IMR-90 (cell line): ENCODE measurements around the gene TRIM46. TPM values are rescaled to one million over a fixed set of nuclear protein-coding genes. Genes with fewer than 3 reads are reported as not detected.

Experiments
- ATAC-seq: fragments of 200-7000 bp; cut with Tn5 transposase; 2 replicates; pipeline ENCODE4 v1.9.1; 2020; ENCODE audit warnings: low read depth, mild to moderate bottlenecking, moderate library complexity
- BruUV-seq: library from RNA; stranded (reverse); fragments of 400-500 nt; replicated peaks from 2 replicates; lab custom pipeline; 2021; lab: Mats Ljungman, UMichigan
- CTCF ChIA-PET: fragments of 300-600 bp; formaldehyde crosslinking; extraction: SDS; loops from one replicate; lab custom pipeline; 2021; ENCODE audit warnings: antibody characterized with exemption; lab: Yijun Ruan, JAX
- POLR2A ChIA-PET: fragments of 300-600 bp; sonication (Branson Sonifier 250); formaldehyde crosslinking; loops from one replicate; lab custom pipeline; 2022; ENCODE audit warnings: antibody characterized with exemption; ENCODE audit not compliant: unreplicated experiment; lab: Charles Lee
- DNase-seq: peaks from one replicate; pipeline ENCODE4 v3.0.0; 2013
- H2AFZ ChIP-seq: replicated peaks from 2 replicates; pipeline ENCODE3; 2013; ENCODE audit warnings: low read length, mild to moderate bottlenecking; ENCODE audit not compliant: poor library complexity
- H2AK5ac ChIP-seq: 2 replicates; pipeline ENCODE4 v1.6.1; 2013; ENCODE audit warnings: low read depth, low read length, inconsistent platforms
- H2AK9ac ChIP-seq: replicated peaks from 2 replicates; pipeline ENCODE3; 2013; ENCODE audit warnings: mild to moderate bottlenecking, low read depth, low read length, moderate library complexity; ENCODE audit not compliant: poor library complexity
- H2BK120ac ChIP-seq: 2 replicates; pipeline ENCODE4 v1.6.1; 2013; ENCODE audit warnings: low read depth, low read length, inconsistent platforms
- H2BK15ac ChIP-seq: 3 replicates; pipeline ENCODE4 v1.6.1; 2013; ENCODE audit warnings: low read depth, low read length, inconsistent platforms
- H2BK20ac ChIP-seq: 2 replicates; pipeline ENCODE4 v1.6.1; 2013; ENCODE audit warnings: low read depth, mild to moderate bottlenecking, inconsistent platforms, low read length, moderate library complexity
- H2BK5ac ChIP-seq: 2 replicates; pipeline ENCODE4 v1.6.1; 2013; ENCODE audit warnings: mild to moderate bottlenecking, low read depth, low read length, inconsistent platforms; ENCODE audit not compliant: poor library complexity, severe bottlenecking
- H3K14ac ChIP-seq: replicated peaks from 2 replicates; pipeline ENCODE4 v1.6.1; 2013; ENCODE audit warnings: low read depth, low read length, inconsistent platforms
- H3K18ac ChIP-seq: 2 replicates; pipeline ENCODE4 v1.6.1; 2013; ENCODE audit warnings: low read depth, low read length, control low read depth
- H3K23ac ChIP-seq: 2 replicates; pipeline ENCODE4 v1.6.1; 2013; ENCODE audit warnings: low read depth, low read length, inconsistent platforms
- H3K27ac ChIP-seq: 2 replicates; pipeline ENCODE4 v1.5.1; 2013; ENCODE audit warnings: mild to moderate bottlenecking, control low read depth, low read length; ENCODE audit not compliant: insufficient read depth
- H3K27me3 ChIP-seq: 2 replicates; pipeline ENCODE4 v1.6.1; 2013; ENCODE audit warnings: low read length; ENCODE audit not compliant: control insufficient read depth, insufficient read depth
- H3K36me3 ChIP-seq: 2 replicates; pipeline ENCODE4 v1.6.1; 2013; ENCODE audit warnings: low read length, mixed read lengths; ENCODE audit not compliant: control insufficient read depth, insufficient read depth
- H3K4ac ChIP-seq: 2 replicates; pipeline ENCODE4 v1.6.1; 2013; ENCODE audit warnings: low read depth, low read length, inconsistent platforms
- H3K4me1 ChIP-seq: 2 replicates; pipeline ENCODE4 v1.6.1; 2013; ENCODE audit warnings: low read length, mixed read lengths; ENCODE audit not compliant: control insufficient read depth, insufficient read depth
- H3K4me2 ChIP-seq: 2 replicates; pipeline ENCODE4 v1.6.1; 2013; ENCODE audit warnings: low read depth, mild to moderate bottlenecking, control low read depth, low read length, moderate library complexity
- H3K4me3 ChIP-seq: 2 replicates; pipeline ENCODE4 v1.5.1; 2013; ENCODE audit warnings: low read depth, mild to moderate bottlenecking, control low read depth, low read length, moderate library complexity; ENCODE audit not compliant: insufficient read depth
- H3K56ac ChIP-seq: 2 replicates; pipeline ENCODE4 v1.6.1; 2013; ENCODE audit warnings: low read length, inconsistent platforms; ENCODE audit not compliant: insufficient read depth; ENCODE audit errors: extremely low read depth
- H3K79me1 ChIP-seq, 2 experiments: 2 replicates each; pipeline ENCODE4 v1.6.1; 2013; ENCODE audit warnings: low read length in 2 of 2, inconsistent platforms in 1 of 2, low read depth in 1 of 2
- H3K9ac ChIP-seq: 2 replicates; pipeline ENCODE4 v1.6.1; 2013; ENCODE audit warnings: low read depth, low read length, control low read depth
- H3K9me1 ChIP-seq: 2 replicates; pipeline ENCODE4 v1.6.1; 2013; ENCODE audit warnings: low read length, inconsistent platforms; ENCODE audit not compliant: insufficient read depth
- H3K9me3 ChIP-seq: 2 replicates; pipeline ENCODE4 v1.6.1; 2013; ENCODE audit warnings: low read length; ENCODE audit not compliant: control insufficient read depth, insufficient read depth
- H4K20me1 ChIP-seq: 2 replicates; pipeline ENCODE4 v1.6.1; 2013; ENCODE audit warnings: low read length, inconsistent platforms; ENCODE audit not compliant: insufficient read depth
- H4K5ac ChIP-seq: 2 replicates; pipeline ENCODE4 v1.6.1; 2013; ENCODE audit warnings: mild to moderate bottlenecking, low read depth, low read length, control low read depth
- H4K8ac ChIP-seq, 2 experiments: 2 replicates each; pipeline ENCODE4 v1.6.1; 2013; ENCODE audit warnings: low read depth in 2 of 2, low read length in 2 of 2, control low read depth in 1 of 2, inconsistent platforms in 1 of 2
- H4K91ac ChIP-seq: 2 replicates; pipeline ENCODE4 v1.6.1; 2013; ENCODE audit warnings: low read depth, low read length, inconsistent platforms; ENCODE audit not compliant: insufficient read depth
- CHD1 ChIP-seq: IDR thresholded peaks from 2 replicates; pipeline ENCODE4 v1.6.1; 2012; ENCODE audit warnings: low read depth, low read length, improper control_type of control experiment
- FOS ChIP-seq: fragments of 150-350 bp; IDR thresholded peaks from 2 replicates; pipeline ENCODE4 v1.6.1; 2016; ENCODE audit warnings: low read depth, low read length
- MAZ ChIP-seq: IDR thresholded peaks from 2 replicates; pipeline ENCODE4 v1.6.1; 2012; ENCODE audit warnings: low read depth, mild to moderate bottlenecking, low read length, improper control_type of control experiment, moderate library complexity, borderline replicate concordance
- MXI1 ChIP-seq: IDR thresholded peaks from 2 replicates; pipeline ENCODE4 v1.6.1; 2012; ENCODE audit warnings: low read depth, mild to moderate bottlenecking, low read length, moderate library complexity, borderline replicate concordance
- NFE2L2 ChIP-seq: fragments of 150-350 bp; IDR thresholded peaks from 2 replicates; pipeline ENCODE4 v1.6.1; 2016; ENCODE audit warnings: low read depth, mild to moderate bottlenecking, low read length
- RAD21 ChIP-seq: IDR thresholded peaks from 2 replicates; pipeline ENCODE4 v1.6.1; 2012; ENCODE audit warnings: low read length, improper control_type of control experiment
- RFX5 ChIP-seq: IDR thresholded peaks from 2 replicates; pipeline ENCODE4 v1.8.0; 2012; ENCODE audit warnings: low read depth, mild to moderate bottlenecking, low read length, moderate library complexity
- WGBS, 2 experiments: methylation state at CpG; one replicate each; pipeline versions ENCODE4 v1.1.5 to v1.1.7; 2013; ENCODE audit warnings: missing lambda C conversion rate in 2 of 2; ENCODE audit not compliant: insufficient read length in 1 of 2; ENCODE audit errors: extremely low coverage in 2 of 2; 5-methylcytosine and 5-hydroxymethylcytosine counted together
- dilution Hi-C: fragments of 300-500 bp; cut with HindIII; formaldehyde crosslinking; loops from one replicate; pipeline ENCODE4 v1.14.3; 2018; ENCODE audit warnings: low sequenced_read_pairs; ENCODE audit not compliant: unreplicated experiment
- in situ Hi-C: fragments of 300-500 bp; cut with MboI; formaldehyde crosslinking; loops from 3 replicates; pipeline ENCODE4 v1.14.3; 2019; ENCODE audit warnings: low sequenced_read_pairs, inconsistent platforms, mixed read lengths
- intact Hi-C: fragments of 100-400 bp; cut with micrococcal nuclease; formaldehyde crosslinking; loops from 2 replicates; pipeline ENCODE4 v1.10.0; 2022
- polyA plus RNA-seq, 3 experiments: library from polyadenylated mRNA; depleted of rRNA; stranded (reverse); fragments of >200 nt; gene quantifications; 2 replicates each; pipeline ENCODE4 v1.2.3, GENCODE V29; 2012; ENCODE audit warnings: low replicate concordance in 1 of 3
- total RNA-seq: library from RNA; depleted of rRNA; stranded (reverse); fragments of >200 nt; gene quantifications from 2 replicates; pipeline ENCODE4 v1.2.3, GENCODE V29; 2012
- TF ChIP-seq, protein P1 (sequence below): fragments of 150-350 bp; IDR thresholded peaks from 2 replicates; pipeline ENCODE4 v1.6.1; 2017; ENCODE audit warnings: mild to moderate bottlenecking, antibody characterized with exemption, low read length, low read depth
- TF ChIP-seq, protein P2 (sequence below): conservative IDR thresholded peaks from 2 replicates; pipeline ENCODE4 v1.5.1; 2012; ENCODE audit warnings: mild to moderate bottlenecking, low read depth, low read length, improper control_type of control experiment
- TF ChIP-seq, protein P3 (sequence below): fragments of 150-350 bp; IDR thresholded peaks from 2 replicates; pipeline ENCODE4 v1.6.1; 2016; ENCODE audit warnings: low read depth, mild to moderate bottlenecking, low read length, moderate library complexity, borderline replicate concordance

TRIM46 gene
- total and polyA plus RNA-seq, 2 of the 4 experiments (the other 2 are of a cell fraction), result 2.3 to 6.2 TPM

DNA sequence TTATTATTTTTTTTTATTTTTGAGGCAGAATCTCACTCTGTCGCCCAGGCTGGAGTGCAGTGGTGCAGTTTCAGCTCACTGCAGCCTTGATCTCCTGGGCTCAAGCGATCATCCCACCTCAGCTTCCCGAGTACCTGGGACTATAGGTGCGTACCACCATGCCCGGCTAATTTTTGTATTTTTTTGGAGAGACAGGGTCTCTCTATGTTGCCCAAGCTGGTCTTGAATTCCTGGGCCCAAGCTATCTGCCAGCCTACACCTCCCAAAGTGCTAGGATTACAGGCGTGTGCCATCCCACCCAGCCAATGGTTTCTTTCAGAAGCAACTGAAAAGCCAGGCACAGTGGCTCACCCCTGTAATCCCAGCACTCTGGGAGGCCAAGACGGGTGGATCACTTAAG is 2.8 kb upstream of the TRIM46 start:
- dilution Hi-C loops, result no loop called here
- H3K4me3 ChIP-seq, result no peak overlapping the region
- CTCF ChIA-PET, result no interaction called here
- intact Hi-C loops, result loop anchor here (10.0 kb wide), 2 partner anchors 196 to 424 kb away; partner anchors contain the start of genes CKS1B and SHC1
- H4K20me1 ChIP-seq, result no peaks in the 10 kb centered on the region
- no peak overlapping the region for H2AK9ac ChIP-seq
- H3K79me1 ChIP-seq, result peaks cover 0 to 39% of the 10 kb centered on the region in 2 experiments
- peaks cover 16% of the 10 kb centered on the region for H3K36me3 ChIP-seq
- H2BK5ac ChIP-seq, result no peak overlapping the region
- no peak overlapping the region for H3K27ac ChIP-seq
- H3K4me1 ChIP-seq, result peaks cover 4% of the 10 kb centered on the region
- ATAC-seq (no peak), DNase-seq (no peak)
- H2BK120ac ChIP-seq, result no peak overlapping the region
- no peak overlapping the region for H3K9ac ChIP-seq
- H3K56ac ChIP-seq, result no peak overlapping the region
- no peak overlapping the region for H3K4me2 ChIP-seq
- H3K9me1 ChIP-seq, result no peaks in the 10 kb centered on the region; the same call in none of the 2 replicates
- no peak overlapping the region for H2AK5ac ChIP-seq
- H3K9me3 ChIP-seq, result no peaks in the 10 kb centered on the region
- H4K5ac ChIP-seq, result no peak overlapping the region
- no peak overlapping the region for H4K91ac ChIP-seq
- no peak overlapping the region for H3K18ac ChIP-seq
- H4K8ac ChIP-seq, result no peak overlapping the region
- no peak overlapping the region for H3K4ac ChIP-seq
- no peak overlapping the region for H2BK15ac ChIP-seq
- BruUV-seq, result no TSS peak
- peaks cover 5% of the 10 kb centered on the region; the same call in 1 of the 2 replicates for H3K27me3 ChIP-seq
- WGBS, 2 experiments, result no CpG with 5 or more reads among the region's 7 CpGs
- no peak overlapping the region for H3K23ac ChIP-seq
- in situ Hi-C loops, result no loop called here
- POLR2A ChIA-PET, result interaction anchor here (1.5 kb wide), 1 partner anchor 79 kb away, joined by 5 read pairs; no protein-coding TSS in a partner anchor
- no peak overlapping the region for H3K14ac ChIP-seq
- TF ChIP-seq RFX5 (no peak), NFE2L2 (no peak), CHD1 (no peak), MXI1 (no peak), MAZ (no peak), RAD21 (no peak), FOS (no peak)
- TF ChIP-seq, protein P1, sequence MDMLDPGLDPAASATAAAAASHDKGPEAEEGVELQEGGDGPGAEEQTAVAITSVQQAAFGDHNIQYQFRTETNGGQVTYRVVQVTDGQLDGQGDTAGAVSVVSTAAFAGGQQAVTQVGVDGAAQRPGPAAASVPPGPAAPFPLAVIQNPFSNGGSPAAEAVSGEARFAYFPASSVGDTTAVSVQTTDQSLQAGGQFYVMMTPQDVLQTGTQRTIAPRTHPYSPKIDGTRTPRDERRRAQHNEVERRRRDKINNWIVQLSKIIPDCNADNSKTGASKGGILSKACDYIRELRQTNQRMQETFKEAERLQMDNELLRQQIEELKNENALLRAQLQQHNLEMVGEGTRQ, result no peak
- TF ChIP-seq, protein P2, sequence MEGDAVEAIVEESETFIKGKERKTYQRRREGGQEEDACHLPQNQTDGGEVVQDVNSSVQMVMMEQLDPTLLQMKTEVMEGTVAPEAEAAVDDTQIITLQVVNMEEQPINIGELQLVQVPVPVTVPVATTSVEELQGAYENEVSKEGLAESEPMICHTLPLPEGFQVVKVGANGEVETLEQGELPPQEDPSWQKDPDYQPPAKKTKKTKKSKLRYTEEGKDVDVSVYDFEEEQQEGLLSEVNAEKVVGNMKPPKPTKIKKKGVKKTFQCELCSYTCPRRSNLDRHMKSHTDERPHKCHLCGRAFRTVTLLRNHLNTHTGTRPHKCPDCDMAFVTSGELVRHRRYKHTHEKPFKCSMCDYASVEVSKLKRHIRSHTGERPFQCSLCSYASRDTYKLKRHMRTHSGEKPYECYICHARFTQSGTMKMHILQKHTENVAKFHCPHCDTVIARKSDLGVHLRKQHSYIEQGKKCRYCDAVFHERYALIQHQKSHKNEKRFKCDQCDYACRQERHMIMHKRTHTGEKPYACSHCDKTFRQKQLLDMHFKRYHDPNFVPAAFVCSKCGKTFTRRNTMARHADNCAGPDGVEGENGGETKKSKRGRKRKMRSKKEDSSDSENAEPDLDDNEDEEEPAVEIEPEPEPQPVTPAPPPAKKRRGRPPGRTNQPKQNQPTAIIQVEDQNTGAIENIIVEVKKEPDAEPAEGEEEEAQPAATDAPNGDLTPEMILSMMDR, result no peak
- TF ChIP-seq, protein P3, sequence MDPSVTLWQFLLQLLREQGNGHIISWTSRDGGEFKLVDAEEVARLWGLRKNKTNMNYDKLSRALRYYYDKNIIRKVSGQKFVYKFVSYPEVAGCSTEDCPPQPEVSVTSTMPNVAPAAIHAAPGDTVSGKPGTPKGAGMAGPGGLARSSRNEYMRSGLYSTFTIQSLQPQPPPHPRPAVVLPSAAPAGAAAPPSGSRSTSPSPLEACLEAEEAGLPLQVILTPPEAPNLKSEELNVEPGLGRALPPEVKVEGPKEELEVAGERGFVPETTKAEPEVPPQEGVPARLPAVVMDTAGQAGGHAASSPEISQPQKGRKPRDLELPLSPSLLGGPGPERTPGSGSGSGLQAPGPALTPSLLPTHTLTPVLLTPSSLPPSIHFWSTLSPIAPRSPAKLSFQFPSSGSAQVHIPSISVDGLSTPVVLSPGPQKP, result no peak
- H2AFZ ChIP-seq, result no peak overlapping the region
- H2BK20ac ChIP-seq, result no peak overlapping the region
